SK-N-SH (cell line): ENCODE results near the gene XKR8.

ENCODE experiments used
- CTCF ChIP-seq: fragments of 200-600 bp; sonication (generic); IDR thresholded peaks from 2 replicates; pipeline ENCODE4 v1.6.1; 2017; ENCODE audit warnings: antibody characterized with exemption, mild to moderate bottlenecking, moderate library complexity
- EP300 ChIP-seq, 2 experiments: IDR thresholded peaks; 2 replicates each; pipeline versions ENCODE4 v1.4.0 to v1.6.1; 2012; ENCODE audit warnings: borderline replicate concordance in 1 of 2, low read depth in 1 of 2, low read length in 1 of 2
- FOSL2 ChIP-seq: IDR thresholded peaks from 2 replicates; pipeline ENCODE4 v1.4.0; 2012; ENCODE audit warnings: low read depth, mild to moderate bottlenecking, moderate library complexity, borderline replicate concordance
- JUND ChIP-seq: IDR thresholded peaks from 2 replicates; pipeline ENCODE4 v1.4.0; 2012
- PBX3 ChIP-seq: IDR thresholded peaks from 2 replicates; pipeline ENCODE4; 2012
- RFX5 ChIP-seq: IDR thresholded peaks from 2 replicates; pipeline ENCODE4 v1.6.1; 2012; ENCODE audit warnings: mild to moderate bottlenecking, improper control_type of control experiment, low read length

- TF ChIP-seq EP300 (IDR thresholded peaks at IDR 0.05; ENCODE audit: borderline replicate concordance in 1 of 2, low read depth in 1 of 2, low read length in 1 of 2): no peak
- no peak for TF ChIP-seq FOSL2
- TF ChIP-seq PBX3: no peak
- TF ChIP-seq CTCF: no peak
- TF ChIP-seq RFX5: no peak
- no peak for TF ChIP-seq JUND
These were observed 17.9 kb upstream of the XKR8 start for GRCh38 chr1:27941671-27942540.
